HL-60 (cell line): ENCODE measurements around the gene MIX23.

ENCODE experiments used
- POLR2AphosphoS5 ChIP-seq: IDR thresholded peaks from 2 replicates; pipeline ENCODE4 v1.6.1; 2012; ENCODE audit warnings: low read depth
- REST ChIP-seq: IDR thresholded peaks from 2 replicates; pipeline ENCODE4 v1.6.1; 2012; ENCODE audit warnings: low read depth; ENCODE audit not compliant: insufficient replicate concordance
- TF ChIP-seq, protein P1 (sequence below): IDR thresholded peaks from one replicate; pipeline ENCODE4 v1.5.1; 2011; ENCODE audit warnings: low read length, control low read depth, inconsistent platforms; ENCODE audit not compliant: insufficient read depth

GRCh38 chr3:122397201-122397600 is 14.2 kb upstream of the MIX23 start:
- TF ChIP-seq, protein P1, sequence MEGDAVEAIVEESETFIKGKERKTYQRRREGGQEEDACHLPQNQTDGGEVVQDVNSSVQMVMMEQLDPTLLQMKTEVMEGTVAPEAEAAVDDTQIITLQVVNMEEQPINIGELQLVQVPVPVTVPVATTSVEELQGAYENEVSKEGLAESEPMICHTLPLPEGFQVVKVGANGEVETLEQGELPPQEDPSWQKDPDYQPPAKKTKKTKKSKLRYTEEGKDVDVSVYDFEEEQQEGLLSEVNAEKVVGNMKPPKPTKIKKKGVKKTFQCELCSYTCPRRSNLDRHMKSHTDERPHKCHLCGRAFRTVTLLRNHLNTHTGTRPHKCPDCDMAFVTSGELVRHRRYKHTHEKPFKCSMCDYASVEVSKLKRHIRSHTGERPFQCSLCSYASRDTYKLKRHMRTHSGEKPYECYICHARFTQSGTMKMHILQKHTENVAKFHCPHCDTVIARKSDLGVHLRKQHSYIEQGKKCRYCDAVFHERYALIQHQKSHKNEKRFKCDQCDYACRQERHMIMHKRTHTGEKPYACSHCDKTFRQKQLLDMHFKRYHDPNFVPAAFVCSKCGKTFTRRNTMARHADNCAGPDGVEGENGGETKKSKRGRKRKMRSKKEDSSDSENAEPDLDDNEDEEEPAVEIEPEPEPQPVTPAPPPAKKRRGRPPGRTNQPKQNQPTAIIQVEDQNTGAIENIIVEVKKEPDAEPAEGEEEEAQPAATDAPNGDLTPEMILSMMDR: no peak
- TF ChIP-seq POLR2AphosphoS5 (no peak), REST (no peak)
